Tibial nerve (tissue), 4 donors: ENCODE measurements around the gene SIK2. TPM values are rescaled to one million over a fixed set of nuclear protein-coding genes. Genes with fewer than 3 reads are reported as not detected.

Experiments
- DNase-seq, 2 donors: peaks; one replicate each; pipeline ENCODE4 v3.0.0-alpha.2; 2019; ENCODE audit warnings: low spot score in 2 of 2
- H3K27ac ChIP-seq, 4 donors: fragments of 200-600 bp; sonication (generic) in 3 of 4; one replicate each; pipeline ENCODE4 v1.5.1; 2017 to 2019; ENCODE audit warnings: mild to moderate bottlenecking in 1 of 4
- H3K27me3 ChIP-seq, 2 donors: fragments of 200-600 bp; sonication (generic) in 1 of 2; one replicate each; pipeline versions ENCODE4 v1.5.1 to v1.6.0; 2017 to 2019
- H3K36me3 ChIP-seq, 3 donors: fragments of 200-600 bp; sonication (generic); one replicate each; pipeline ENCODE4 v1.5.1; 2018 to 2019
- H3K4me1 ChIP-seq, 4 donors: fragments of 200-600 bp; sonication (generic) in 3 of 4; one replicate each; pipeline ENCODE4 v1.5.1; 2017 to 2019
- H3K4me3 ChIP-seq, 4 donors: fragments of 200-600 bp; sonication (generic) in 3 of 4; one replicate each; pipeline ENCODE4 v1.5.1; 2017 to 2019; ENCODE audit warnings: mild to moderate bottlenecking in 1 of 4, moderate library complexity in 1 of 4
- H3K9me3 ChIP-seq, 4 donors: fragments of 200-600 bp; sonication (generic) in 3 of 4; one replicate each; pipeline ENCODE4 v1.5.1; 2017 to 2019
- CTCF ChIP-seq, 5 experiments: fragments of 200-600 bp in 3 of 5; fragments of 450-650 bp in 2 of 5; sonication (generic) in 3 of 5; IDR thresholded peaks; one replicate each; pipeline ENCODE4 v1.5.1; 2016 to 2019; ENCODE audit warnings: antibody characterized with exemption in 5 of 5, mild to moderate bottlenecking in 3 of 5, moderate library complexity in 2 of 5
- EP300 ChIP-seq, 2 donors: sonication (generic); formaldehyde crosslinking; IDR thresholded peaks; one replicate each; pipeline ENCODE4 v1.6.1; 2017; ENCODE audit warnings: antibody characterized with exemption in 2 of 2, mild to moderate bottlenecking in 1 of 2
- POLR2A ChIP-seq, 2 donors: fragments of 450-650 bp; IDR thresholded peaks; one replicate each; pipeline ENCODE4 v1.6.1; 2017; ENCODE audit warnings: antibody characterized with exemption in 2 of 2, mild to moderate bottlenecking in 2 of 2, moderate library complexity in 2 of 2
- WGBS, 2 donors: methylation state at CpG; one replicate each; pipeline ENCODE4 v1.1.5; 2018; 5-methylcytosine and 5-hydroxymethylcytosine counted together
- total RNA-seq, 4 donors: library from RNA; depleted of rRNA; stranded (reverse); fragments of >200 nt; gene quantifications; one replicate each; pipeline ENCODE4 v1.1.0, GENCODE V29; 2016

The SIK2 gene
- total RNA-seq, 4 donors from 2014 or later: 19.7 to 27.6 (median 24.1) TPM

- Histone ChIP-seq H3K27me3 (no peaks in the 10 kb centered on the region), H3K27ac (peak overlapping the region in 1 of 4 donors; percentile 11), H3K9me3 (no peaks in the 10 kb centered on the region), H3K4me1 (peaks cover 0 to 9% (median 0%) of the 10 kb centered on the region in 4 donors), H3K36me3 (no peaks in the 10 kb centered on the region), H3K4me3 (no peak overlapping the region)
- 69 to 77% methylated on average over 2 of the region's 2 CpGs for WGBS, 2 donors
- DNase-seq: no peak
- no peak for TF ChIP-seq POLR2A (IDR thresholded peaks at IDR 0.05)
- TF ChIP-seq EP300 (IDR thresholded peaks at IDR 0.05): no peak
- no peak for TF ChIP-seq CTCF (IDR thresholded peaks at IDR 0.05)
Measured at GRCh38 chr11:111589114-111589513, 13.1 kb upstream of the SIK2 start.

- H3K27ac ChIP-seq: no peak overlapping the region
- DNase-seq: no peak
Measured at GRCh38 chr11:111589886-111590499, 12.3 kb upstream of the SIK2 start.

GRCh38 chr11:111591187-111591960, 10.9 kb upstream of the SIK2 start:
- WGBS, 2 donors: 77 to 79% methylated on average over 4 of the region's 4 CpGs
- TF ChIP-seq EP300 (IDR thresholded peaks at IDR 0.05): no peak
- no peak for TF ChIP-seq POLR2A (IDR thresholded peaks at IDR 0.05)
- no peak for TF ChIP-seq CTCF (IDR thresholded peaks at IDR 0.05)
- no peak overlapping the region for H3K4me3 ChIP-seq
- no peak overlapping the region for H3K27ac ChIP-seq
- no peaks in the 10 kb centered on the region for H3K27me3 ChIP-seq
- no peak for DNase-seq
- no peaks in the 10 kb centered on the region for H3K9me3 ChIP-seq
- peaks cover 0 to 9% (median 0%) of the 10 kb centered on the region in 4 donors for H3K4me1 ChIP-seq
- H3K36me3 ChIP-seq: no peaks in the 10 kb centered on the region

More at GRCh38 chr11:111589886-111590499, 12.3 kb upstream of the SIK2 start:
- no peaks in the 10 kb centered on the region for H3K36me3 ChIP-seq
- no peaks in the 10 kb centered on the region for H3K9me3 ChIP-seq
- peaks cover 0 to 9% (median 0%) of the 10 kb centered on the region in 4 donors for H3K4me1 ChIP-seq
- TF ChIP-seq EP300 (IDR thresholded peaks at IDR 0.05): no peak
- no peak for TF ChIP-seq POLR2A (IDR thresholded peaks at IDR 0.05)
- no peak for TF ChIP-seq CTCF (IDR thresholded peaks at IDR 0.05)
- H3K27me3 ChIP-seq: no peaks in the 10 kb centered on the region
- 56 to 64% methylated on average over 5 of the region's 5 CpGs for WGBS, 2 donors
- H3K4me3 ChIP-seq: no peak overlapping the region

GRCh38 chr11:111592491-111592890, 9.8 kb upstream of the SIK2 start:
- Histone ChIP-seq H3K36me3 (no peaks in the 10 kb centered on the region), H3K4me1 (peaks cover 0 to 9% (median 0%) of the 10 kb centered on the region in 4 donors), H3K4me3 (no peak overlapping the region), H3K27me3 (no peaks in the 10 kb centered on the region), H3K27ac (no peak overlapping the region), H3K9me3 (no peaks in the 10 kb centered on the region)
- TF ChIP-seq CTCF (IDR thresholded peaks at IDR 0.05) (no peak), EP300 (IDR thresholded peaks at IDR 0.05) (no peak), POLR2A (IDR thresholded peaks at IDR 0.05) (no peak)
- no peak for DNase-seq

- no peaks in the 10 kb centered on the region for H3K27me3 ChIP-seq
- no peak overlapping the region for H3K4me3 ChIP-seq
- H3K4me1 ChIP-seq: peaks cover 0 to 14% (median 0%) of the 10 kb centered on the region in 4 donors
- 92 to 93% methylated on average over 1 of the region's 1 CpG for WGBS, 2 donors
- DNase-seq: no peak
- no peaks in the 10 kb centered on the region for H3K9me3 ChIP-seq
- no peak overlapping the region for H3K27ac ChIP-seq
- H3K36me3 ChIP-seq: no peaks in the 10 kb centered on the region
- TF ChIP-seq EP300 (IDR thresholded peaks at IDR 0.05) (no peak), POLR2A (IDR thresholded peaks at IDR 0.05) (no peak), CTCF (IDR thresholded peaks at IDR 0.05) (no peak)
Measured at GRCh38 chr11:111596319-111596718, 5.9 kb upstream of the SIK2 start.
